HG03045 (cell line): ENCODE results near the gene ERC2.

Source experiments
- ATAC-seq: cut with Tn5 transposase; IDR thresholded peaks from one replicate; pipeline ENCODE4 v1.9.1; 2021; ENCODE audit warnings: mild to moderate bottlenecking, moderate library complexity; ENCODE audit not compliant: unreplicated experiment

The ERC2 gene

GRCh38 chr3:55477306-55478303 lies 990.7 kb downstream of the ERC2 start:
- no peak for ATAC-seq

DNA sequence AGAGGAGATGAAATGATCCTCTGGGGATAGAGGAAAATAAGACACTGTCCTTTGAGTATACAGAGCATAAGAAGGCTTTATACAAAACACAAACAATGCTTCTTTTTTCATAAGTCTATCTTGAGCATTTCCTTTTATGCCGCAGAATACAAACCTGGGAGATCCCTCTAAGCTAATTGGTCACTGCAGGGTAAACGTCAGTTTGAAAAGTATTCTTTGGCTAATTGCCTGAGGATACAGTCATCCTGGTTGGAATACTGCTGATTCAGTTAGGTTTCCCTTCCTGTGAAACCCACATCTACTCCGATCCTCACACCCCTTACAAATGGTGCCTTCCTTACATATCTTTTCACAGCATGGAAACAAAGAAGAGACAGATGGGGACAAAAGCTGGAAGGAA lies 991.8 kb downstream of the ERC2 start:
- ATAC-seq: no peak

- no peak for ATAC-seq
Observed at GRCh38 chr3:55474213-55474632, 994.0 kb downstream of the ERC2 start.

- ATAC-seq: no peak
Observed at GRCh38 chr3:55473788-55474187, 994.5 kb downstream of the ERC2 start.

DNA sequence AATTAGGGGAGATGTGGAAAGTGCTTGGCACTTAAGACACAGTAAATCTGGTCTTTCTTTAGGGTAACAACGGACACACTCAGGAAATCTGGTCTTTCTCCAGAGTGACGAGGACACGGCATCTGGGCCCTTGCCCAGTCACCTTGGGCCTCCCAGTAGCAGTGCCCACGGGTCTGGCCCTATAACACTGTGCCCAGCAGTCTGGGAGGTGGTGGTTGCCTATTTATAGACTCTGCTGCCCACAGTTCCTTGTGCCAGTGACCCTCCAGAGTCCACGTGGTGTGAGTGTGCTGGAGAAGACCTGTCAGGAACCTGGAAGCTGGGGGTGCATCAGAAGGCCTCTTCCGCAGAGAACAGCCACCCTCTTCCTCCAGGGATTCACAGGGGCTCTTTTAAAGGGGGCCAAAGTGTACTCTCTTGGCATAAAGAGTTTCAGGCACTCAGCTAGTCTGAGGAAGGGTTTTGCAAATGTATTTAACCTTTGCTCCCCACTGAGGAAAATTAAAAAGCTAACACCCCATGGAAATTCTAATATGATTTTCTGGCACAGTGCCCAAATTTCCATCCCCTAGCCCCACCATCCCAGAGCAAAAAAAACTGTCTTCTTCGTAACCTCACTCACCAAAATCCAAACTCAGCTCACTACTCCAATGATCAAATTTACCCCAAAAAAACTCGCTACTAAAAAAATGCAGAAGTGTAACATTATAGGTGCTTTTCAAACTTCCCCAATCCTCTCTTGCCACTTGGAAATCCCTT lies 996.6 kb downstream of the ERC2 start:
- no peak for ATAC-seq

- ATAC-seq: no peak
Observed at GRCh38 chr3:55471084-55471483, 997.2 kb downstream of the ERC2 start.

DNA sequence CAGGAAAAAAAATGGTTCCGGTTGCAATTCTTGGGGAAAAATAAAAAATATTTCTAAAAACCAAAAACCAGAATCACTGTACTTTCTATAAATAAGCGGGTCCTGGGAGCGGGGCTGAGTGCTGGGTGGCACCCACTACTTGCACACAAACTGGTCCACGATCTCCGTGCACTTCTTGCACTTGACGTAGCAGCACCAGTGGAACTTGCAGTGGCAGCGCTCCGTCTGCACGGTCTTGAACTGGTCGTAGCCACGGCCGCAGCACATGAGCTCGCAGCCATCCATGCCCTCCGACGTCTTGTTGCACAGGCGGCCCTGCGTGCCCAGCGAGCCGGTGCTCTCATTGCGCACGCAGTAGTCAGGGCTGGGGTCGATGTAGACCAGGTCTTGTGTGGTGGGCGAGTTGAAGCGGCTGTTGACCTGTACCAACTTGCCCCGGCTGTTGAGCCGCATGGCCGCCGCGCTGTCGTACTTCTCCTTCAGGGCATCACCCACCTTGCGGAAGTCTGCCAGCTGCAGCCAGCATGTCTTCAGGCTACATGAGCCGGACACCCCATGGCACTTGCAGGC lies 998.2 kb downstream of the ERC2 start:
- ATAC-seq: no peak

DNA sequence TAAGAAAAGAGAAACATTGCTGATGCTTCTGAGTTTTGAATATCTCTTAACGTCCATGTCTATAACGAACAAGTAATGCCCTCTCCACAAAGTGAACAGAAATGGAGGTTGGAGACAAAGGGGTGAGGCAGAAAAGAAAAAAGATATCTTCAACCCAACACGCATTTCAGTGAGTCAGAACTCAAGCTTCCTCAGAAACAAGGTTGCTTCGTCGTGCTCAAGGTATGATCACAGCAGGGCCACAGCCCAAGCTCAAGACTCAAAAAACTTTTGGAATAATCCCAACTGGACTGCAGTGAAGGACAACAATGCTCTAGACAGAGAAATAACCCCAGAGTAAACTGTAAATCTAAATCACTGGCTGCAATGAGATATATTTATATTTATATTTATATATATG lies 1000.0 kb downstream of the ERC2 start:
- ATAC-seq: no peak

GRCh38 chr3:55467099-55467498 lies 1001.2 kb downstream of the ERC2 start:
- ATAC-seq: no peak

DNA sequence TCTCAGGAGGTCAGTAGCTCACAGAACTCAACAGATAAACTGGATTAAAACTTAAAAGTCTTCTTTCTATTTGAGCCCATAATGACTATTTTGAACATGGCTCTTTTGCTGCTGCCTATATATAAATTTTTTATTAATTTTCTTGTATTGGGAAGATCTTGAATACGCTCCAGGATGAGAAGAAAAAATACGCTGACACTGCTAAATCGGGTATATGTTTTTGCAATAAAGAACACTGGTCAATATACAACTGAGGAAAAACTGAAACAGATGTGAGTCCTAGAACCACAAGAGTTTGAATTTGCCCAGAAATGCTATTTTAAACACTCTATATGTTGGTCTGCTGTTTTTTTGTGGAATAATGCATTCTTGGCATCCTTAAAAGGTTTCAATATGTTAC lies 1001.7 kb downstream of the ERC2 start:
- no peak for ATAC-seq

- no peak for ATAC-seq
Observed at GRCh38 chr3:55461896-55462295, 1006.4 kb downstream of the ERC2 start.

DNA sequence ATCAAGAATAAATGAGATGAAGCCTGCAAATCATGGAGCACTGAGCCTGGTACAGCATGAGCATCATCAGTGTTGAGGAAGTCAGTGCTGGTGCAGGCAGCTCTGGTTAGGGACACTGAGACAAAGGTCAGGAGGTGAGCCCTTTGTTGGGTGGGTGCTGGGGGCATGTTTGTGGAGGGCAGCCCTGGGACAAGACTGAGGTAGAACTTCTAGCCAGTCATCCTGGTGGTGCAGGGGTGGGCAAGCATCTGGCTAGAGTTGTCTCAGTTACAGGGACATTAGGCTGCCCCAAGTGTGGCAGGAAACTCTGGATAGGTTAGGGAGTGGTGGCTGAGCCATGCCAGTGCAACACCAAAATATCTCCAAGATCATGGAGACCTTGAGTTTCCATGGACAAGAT lies 1008.4 kb downstream of the ERC2 start:
- ATAC-seq: no peak
